Stimulated activated CD8-positive, alpha-beta memory T cell treated with anti-CD3 and anti-CD28 coated beads, Interleukin-7, amount 100 ng/mL, for 48 hours (primary cell): ENCODE results near the gene PPP4C.

Experiments used
- DNase-seq, 2 donors: peaks; one replicate each; pipeline ENCODE4 v3.0.0-alpha.2; 2020; ENCODE audit warnings: low read depth in 1 of 2; ENCODE audit errors: extremely low read depth in 1 of 2

PPP4C gene

DNA sequence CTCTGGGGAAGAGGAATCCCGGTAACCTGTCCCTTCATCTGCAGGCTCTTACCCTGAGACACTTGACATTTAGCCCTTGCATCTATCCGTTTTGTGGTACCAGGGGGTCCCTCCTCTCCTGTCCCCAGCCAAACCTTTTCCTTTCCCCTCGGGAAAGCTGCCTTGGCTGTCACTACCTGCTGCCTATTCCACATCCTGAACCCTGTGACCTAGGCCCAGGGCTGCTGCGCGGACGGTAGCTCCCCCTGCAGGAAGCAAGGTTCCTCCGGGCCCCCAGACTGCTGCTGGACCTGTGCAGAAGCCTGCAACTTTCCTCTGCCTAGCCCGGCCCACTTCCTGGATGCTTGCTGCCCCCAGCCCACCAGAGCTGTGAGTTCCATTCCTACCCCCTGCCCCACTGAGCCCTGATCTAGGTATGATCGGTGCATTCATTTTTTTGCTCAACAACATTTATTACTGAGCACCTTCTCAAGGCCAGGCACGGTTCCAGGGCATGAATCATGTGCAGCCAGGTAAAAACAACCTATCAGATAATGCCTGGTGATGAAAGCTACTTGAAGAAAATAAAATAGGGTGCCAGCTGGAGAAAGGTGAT lies 20.7 kb upstream of the PPP4C start:
- DNase-seq = no peak

DNA sequence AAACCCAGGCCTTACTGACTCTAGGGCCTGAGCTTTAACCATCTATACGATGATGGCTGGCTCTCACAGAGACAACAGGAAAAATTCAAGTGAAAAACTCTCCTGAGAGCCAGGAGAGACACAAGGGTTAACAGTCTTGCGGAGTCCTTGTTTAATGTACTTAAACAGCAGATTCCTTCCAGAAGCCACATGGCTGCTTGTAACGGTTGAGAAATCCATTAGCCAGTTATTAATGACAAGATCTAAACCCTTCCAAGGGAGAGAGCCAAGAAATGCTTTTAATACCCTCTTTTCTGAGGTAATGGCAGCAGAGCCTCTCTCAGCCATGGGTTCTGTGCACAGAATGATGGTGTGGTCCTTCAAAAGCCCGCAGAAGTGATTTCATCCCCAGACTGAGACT lies 15.4 kb upstream of the PPP4C start:
- no peak for DNase-seq

DNA sequence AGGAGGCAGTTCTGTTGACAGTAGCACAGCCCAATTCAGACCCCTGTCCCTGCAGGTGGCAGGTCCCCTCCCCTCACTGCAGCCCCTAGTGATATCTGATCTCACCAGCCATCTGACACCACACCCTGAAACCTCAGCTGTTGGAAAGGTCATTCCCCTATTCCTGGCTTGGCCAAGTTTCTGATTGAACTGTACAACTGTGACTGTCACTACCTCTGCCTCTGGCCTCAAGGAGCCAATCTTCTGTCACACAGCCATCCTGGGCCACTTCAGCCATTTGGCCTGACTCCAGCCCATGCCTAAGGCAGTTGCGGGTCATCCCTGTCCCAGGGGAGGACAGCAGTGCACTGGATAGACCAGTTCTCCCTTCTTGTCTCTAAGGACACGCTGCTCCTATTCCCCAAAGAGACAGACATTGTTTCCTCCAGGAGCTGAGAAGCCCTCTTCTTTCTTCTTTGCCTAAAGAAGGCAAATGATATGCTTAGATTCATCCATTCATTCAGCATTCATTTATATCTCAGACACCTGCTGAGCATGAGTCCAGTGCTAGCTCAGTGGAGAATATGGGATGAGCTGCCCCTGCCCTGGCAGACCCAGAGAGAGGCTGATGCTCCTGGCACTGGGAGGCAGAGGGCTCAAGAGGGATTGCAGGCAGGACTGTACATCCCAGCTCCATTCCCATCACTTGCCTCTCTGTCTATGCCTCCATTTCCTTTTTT lies 14.8 kb upstream of the PPP4C start:
- DNase-seq = no peak

DNA sequence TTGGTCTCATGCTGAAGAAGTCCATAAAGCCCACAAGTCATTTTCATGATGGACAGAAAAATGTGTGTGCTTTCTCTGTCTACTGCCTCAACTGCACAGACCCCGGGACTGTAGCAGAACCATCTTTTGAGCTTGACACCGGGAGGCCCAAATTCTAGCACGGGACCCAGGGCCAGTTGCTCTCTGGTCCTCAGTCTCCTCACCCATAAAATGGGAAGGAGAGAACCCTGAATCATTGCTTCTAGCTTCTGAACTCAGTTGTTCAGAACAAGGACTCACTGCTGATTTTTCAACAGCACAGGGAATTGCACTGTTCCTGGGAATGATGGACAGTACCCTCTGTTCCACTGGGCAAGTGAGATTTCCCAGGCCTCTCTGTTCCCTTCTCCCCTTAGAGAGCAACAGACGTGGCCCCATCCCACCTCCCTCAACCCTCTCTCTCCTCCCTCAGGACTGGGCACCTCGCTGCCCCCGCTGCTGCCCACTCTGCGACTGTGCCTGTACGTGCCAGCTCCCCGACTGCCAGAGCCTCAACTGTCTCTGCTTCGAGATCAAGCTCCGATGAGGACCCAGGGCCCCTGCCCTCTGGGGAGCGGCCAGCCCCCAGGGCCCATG lies 12.4 kb upstream of the PPP4C start:
- DNase-seq = no peak

DNA sequence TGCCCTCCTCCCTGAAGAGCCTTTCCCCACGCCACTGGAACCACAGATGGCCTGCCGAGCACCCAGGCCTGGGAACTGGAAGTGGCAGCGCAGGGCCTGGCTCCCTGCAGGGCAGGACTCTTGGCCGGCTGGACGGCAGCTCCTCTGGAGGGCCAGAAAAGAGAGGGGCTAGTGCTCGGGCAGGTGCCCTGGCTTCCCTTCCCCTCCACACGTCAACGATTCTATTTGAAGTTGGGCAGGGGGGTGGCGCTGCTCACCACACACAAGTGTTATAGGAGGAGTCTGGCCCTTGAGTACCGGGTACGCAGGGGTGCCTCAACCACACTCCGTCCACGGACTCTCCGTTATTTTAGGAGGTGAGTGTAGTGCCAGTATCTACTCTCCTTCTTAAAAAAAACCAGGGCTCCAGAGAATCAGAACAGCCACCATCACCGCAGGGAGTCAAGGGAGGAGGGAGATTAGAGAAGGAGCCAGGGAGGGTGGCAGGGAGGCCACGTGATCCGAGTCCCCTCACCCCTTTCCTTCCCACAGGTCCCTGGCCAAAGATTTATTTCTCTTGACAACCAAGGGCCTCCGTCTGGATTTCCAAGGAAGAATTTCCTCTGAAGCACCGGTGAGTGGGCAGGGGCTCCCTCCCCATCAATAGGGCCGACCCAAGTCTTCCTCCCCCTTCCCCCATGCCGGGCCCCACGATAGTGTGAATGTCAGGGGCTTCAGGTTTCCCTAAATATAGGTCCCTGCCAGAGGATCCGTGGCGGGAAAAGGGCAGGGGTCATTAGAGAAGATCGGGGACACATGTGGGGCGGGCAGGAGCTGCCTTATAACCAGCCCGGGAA lies 11.7 kb upstream of the PPP4C start:
- DNase-seq = peak; percentile 46 to 68

DNA sequence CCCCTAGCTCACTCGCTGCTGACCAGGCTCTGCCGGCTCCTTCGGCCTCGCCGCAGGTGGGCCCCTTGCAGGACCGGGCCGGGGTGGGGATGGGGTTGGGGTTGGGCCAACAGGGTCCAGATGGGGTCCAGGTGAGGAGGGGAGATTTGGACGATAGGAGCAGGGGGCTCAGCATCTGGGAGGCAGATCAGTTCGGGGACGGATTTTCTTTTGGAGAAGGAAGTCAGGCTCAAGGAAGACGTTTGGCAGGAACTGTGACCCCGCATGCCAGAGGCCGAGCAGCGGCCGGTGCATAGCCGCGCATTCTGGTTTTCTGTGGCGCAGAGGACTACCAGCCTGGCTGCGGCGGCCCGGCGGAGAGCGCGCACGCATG lies 11.1 kb upstream of the PPP4C start:
- DNase-seq = no peak

DNA sequence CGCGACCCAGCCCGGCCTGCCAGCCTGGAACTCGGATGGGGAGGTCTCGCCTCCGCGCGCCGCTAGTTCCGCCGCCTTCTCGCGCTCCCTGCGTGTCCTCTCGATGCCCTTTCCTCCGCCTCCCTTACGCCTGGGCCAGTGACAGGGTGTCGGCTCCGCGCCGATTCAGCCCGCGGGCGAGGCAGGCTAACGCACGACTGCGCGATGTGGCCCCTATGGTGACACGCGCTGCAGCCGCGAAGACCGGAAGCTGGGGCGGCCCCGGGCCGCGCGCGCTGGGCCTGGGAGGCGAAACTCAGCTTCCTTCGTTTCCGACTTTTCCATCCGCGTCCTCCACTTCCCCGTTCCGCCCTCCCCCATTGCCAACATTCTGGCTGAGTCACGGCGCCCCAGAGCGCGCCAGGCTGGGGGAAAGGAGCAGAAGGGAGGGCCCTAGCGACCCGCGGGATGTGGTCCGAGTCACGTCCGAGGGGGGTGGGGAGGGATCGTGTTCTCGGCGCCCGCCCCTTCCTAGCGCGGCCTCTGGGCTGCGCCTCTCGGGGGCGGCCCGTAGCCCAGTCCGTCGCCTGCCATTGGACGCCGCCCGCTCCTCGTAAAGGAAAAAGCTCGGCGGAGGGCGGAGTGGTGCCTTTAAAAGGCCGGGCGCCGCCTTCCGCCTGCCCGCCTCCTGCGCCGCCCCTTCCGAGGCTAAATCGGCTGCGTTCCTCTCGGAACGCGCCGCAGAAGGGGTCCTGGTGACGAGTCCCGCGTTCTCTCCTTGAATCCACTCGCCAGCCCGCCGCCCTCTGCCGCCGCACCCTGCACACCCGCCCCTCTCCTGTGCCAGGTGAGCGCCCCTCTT lies 10.5 kb upstream of the PPP4C start, which contains the start of gene ALDOA:
ALDOA (plus strand) TSS at position 659 of the 841 bp plus-strand sequence. CDS start 1,138 bp downstream, outside the sequence.
- DNase-seq = peak; percentile 95 to 96

DNA sequence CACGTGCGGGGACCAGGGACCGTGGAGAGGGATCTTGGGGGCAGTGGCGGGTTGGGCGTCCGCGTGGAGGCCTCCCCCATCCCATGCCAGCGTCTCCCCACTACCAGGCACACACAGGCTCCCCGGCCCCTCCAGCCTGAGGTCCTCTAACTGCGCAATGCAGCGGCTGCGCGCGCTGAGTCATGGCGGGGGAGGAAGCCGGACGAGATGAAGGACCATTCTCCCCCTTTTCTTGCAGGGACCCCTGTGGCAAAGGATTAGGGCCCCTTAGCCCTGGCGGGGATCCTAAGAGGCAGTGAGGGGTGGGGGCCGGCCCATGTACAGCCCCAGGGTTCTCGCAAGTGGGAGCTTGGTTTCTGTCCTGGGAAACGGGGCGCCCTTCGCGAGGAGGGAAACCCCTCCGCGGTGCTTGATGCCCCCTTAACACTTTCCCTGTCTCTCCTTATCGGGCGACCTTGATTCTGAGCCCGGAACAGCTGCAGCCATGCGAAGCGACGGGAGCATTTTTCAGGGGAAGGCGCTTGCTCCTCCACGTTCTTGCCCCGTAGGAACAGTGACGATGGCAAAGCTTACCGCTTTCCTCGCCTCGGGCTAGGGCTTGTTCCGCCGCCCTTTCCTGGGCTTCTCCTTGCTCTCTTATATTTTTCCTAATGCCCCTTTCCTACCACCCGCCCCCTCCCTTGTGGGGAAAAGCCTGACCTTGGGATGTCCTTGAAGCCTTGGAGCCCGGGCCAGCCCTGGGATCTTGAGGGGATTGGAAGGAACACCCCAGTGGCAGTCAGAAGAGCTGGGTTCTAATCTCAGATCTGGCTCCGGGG lies 9.6 kb upstream of the PPP4C start:
- no peak for DNase-seq

DNA sequence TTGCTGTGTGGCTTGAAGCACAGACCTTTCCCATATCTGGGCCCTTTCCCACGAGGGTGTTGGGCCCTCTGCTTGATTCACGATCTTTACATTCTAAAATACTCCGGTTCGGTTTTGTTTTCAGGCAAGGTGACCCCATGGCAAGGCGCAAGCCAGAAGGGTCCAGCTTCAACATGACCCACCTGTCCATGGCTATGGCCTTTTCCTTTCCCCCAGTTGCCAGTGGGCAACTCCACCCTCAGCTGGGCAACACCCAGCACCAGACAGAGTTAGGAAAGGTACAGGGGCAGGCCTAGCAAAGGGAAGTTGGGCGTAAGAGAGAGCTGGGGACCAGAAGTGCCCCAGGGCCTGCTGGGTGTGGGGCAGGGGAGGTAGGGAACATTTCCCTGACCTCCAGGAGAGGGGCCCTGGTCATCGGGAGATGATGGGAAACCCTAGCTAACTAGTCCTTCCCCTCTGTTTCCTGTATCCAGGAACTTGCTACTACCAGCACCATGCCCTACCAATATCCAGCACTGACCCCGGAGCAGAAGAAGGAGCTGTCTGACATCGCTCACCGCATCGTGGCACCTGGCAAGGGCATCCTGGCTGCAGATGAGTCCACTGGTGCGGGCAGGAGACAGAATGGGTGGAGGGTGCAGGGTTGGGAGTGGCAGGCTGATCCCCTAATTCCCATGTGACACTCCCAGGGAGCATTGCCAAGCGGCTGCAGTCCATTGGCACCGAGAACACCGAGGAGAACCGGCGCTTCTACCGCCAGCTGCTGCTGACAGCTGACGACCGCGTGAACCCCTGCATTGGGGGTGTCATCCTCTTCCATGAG lies 8.8 kb upstream of the PPP4C start:
- no peak for DNase-seq

DNA sequence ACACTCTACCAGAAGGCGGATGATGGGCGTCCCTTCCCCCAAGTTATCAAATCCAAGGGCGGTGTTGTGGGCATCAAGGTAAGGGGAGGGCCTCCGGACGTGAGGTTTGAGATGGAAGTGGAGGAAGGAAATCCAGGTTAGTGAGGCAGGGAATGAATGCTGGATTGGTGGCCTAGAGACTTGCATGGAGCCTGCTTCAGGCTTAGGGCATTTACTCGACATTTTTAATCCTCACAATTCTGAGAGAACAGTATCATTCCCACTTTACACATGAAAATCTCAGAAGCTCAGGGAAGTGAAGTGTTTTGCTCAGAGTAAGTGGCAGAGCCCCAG lies 8.2 kb upstream of the PPP4C start:
- no peak for DNase-seq

DNA sequence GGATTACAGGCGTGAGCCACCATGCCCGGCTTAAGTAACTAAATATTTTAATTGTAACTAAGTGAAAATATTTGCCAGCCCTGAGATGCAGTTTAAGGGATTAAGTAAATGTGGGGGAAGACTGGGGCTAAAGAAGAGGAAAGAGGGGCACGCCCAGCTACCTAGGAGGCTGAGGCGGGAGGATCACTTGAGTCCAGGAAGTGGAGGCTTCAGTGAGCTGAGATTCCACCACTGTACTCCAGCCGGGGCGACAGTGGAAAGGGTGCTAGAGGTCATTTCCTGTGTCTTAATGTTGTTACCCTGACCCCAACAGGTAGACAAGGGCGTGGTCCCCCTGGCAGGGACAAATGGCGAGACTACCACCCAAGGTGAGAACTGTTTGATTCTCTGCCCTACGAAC lies 7.5 kb upstream of the PPP4C start:
- no peak for DNase-seq

DNA sequence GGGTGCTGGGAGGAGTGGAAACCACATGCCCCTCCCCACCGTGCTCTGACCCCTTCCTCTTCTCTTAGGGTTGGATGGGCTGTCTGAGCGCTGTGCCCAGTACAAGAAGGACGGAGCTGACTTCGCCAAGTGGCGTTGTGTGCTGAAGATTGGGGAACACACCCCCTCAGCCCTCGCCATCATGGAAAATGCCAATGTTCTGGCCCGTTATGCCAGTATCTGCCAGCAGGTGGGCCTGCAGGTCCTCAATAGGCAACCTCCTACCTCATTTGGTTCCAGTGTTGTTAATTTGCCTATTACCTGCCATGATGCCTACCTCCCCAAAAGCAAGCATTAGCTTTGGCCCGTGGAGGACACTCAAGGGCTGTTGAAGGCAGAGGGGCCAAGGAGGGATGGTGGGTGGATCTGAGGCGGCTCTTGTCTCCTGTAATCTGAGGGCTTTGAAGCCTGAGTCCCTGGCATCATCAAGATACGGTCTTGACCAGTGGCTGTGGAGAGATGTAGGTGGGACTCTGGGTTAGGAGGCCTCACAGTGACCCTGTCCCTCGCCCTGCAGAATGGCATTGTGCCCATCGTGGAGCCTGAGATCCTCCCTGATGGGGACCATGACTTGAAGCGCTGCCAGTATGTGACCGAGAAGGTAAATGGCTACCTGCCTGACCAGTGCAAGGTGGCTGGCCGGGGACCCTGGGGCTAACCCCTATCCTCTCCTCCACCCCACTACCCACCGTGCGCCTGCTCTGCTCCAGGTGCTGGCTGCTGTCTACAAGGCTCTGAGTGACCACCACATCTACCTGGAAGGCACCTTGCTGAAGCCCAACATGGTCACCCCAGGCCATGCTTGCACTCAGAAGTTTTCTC lies 6.8 kb upstream of the PPP4C start:
- DNase-seq = no peak

DNA sequence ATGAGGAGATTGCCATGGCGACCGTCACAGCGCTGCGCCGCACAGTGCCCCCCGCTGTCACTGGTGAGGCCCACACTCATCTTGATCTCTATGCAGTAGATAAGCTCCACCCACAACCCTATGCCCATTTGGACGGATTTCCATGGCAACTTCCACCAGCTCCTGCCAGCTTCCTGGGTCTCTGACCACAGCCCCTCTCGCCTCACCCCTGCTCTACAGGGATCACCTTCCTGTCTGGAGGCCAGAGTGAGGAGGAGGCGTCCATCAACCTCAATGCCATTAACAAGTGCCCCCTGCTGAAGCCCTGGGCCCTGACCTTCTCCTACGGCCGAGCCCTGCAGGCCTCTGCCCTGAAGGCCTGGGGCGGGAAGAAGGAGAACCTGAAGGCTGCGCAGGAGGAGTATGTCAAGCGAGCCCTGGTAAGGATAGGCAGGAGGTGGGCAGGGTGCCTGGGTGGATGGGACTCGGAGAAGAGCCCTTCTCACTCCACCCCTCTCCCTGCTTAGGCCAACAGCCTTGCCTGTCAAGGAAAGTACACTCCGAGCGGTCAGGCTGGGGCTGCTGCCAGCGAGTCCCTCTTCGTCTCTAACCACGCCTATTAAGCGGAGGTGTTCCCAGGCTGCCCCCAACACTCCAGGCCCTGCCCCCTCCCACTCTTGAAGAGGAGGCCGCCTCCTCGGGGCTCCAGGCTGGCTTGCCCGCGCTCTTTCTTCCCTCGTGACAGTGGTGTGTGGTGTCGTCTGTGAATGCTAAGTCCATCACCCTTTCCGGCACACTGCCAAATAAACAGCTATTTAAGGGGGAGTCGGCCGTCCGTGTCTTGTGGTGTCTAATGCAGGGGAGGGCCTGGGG lies 6.0 kb upstream of the PPP4C start:
- DNase-seq = no peak

DNA sequence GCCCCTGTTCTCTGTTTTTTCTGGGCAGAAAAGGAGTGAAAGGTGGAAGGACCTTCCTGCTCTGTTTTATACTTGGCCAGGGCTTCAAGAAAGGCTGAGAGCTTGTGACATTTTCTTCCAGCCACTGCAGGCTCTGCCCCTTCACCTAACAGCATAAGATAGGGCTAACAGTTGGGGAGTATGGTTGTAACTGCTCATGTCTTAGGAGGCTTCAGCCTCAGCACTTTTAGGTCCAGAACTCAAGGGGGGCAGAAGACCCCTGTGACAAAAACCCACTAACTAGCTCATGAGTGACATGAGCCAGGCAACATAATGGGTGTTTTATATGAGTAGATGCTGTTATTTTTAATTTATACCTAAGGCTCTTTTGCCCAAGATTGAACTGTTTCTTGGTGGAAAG lies 5.3 kb upstream of the PPP4C start:
- no peak for DNase-seq

DNA sequence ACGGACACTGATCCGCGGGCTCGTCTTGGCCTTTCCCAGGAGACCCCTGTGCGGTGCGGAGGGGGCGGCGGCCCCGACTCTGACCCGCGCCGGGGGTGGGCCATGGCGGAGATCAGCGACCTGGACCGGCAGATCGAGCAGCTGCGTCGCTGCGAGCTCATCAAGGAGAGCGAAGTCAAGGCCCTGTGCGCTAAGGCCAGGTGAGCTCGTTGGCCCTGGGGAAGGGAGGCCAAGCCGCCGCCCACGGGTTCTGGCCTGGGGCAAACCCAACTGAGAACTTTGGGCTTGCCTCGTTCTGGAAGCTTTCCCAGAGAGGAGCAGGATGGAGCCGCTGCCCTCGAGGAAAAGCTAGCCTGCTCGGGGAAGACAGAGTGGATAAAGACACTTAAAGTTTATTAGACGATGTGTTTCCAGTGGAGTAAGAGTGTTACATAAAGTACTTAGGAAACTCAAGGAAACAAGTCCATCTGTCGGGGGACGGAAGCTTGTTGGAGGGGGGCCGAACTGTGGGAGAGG lies 540 bp downstream of the PPP4C start:
- no peak for DNase-seq

DNA sequence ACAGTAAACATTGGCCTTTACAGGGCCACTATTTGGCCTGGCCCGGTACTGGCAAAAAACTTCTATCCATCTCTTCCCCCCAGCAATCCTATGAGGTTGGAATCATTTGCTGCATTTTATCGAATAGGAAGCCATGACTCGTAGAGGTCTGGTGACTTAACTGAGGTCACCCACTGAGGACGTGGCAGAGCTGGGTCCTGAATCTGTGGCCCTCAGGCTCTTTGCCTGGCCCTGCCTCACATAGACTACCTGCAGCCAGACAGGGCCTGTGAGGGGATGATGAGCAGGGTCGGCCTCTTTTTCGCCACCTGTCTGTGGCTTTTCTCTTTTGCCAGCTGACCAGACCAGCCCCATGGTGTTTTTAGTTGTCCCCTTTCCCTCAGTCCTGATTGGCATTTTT lies 1.9 kb downstream of the PPP4C start:
- no peak for DNase-seq

DNA sequence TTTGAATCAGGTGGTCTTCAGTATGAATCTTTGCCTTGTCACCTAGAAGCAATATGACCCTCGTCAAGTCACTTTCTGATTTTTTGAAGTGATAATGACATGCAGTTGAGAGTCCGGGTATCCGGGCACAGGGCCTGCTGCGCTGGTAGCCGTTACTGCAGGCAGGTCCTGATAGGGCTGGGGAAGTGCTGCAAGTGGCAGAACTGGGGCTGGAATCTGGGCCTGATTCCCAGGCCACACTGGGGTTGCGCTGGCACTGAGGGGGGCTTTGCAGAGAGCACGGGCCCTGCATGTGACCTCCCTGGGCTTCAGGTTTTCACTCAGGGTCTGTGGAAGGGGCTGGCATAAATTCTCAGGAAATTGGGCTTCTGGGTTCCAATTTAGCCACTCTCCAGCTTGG lies 3.0 kb downstream of the PPP4C start:
- no peak for DNase-seq
